ENCODE results near the gene SAFB. TPM values are rescaled to one million over a fixed set of nuclear protein-coding genes. Genes with fewer than 3 reads are reported as not detected.

Gene SAFB
- total RNA-seq, 1 donor, result 33.7 TPM

DNA sequence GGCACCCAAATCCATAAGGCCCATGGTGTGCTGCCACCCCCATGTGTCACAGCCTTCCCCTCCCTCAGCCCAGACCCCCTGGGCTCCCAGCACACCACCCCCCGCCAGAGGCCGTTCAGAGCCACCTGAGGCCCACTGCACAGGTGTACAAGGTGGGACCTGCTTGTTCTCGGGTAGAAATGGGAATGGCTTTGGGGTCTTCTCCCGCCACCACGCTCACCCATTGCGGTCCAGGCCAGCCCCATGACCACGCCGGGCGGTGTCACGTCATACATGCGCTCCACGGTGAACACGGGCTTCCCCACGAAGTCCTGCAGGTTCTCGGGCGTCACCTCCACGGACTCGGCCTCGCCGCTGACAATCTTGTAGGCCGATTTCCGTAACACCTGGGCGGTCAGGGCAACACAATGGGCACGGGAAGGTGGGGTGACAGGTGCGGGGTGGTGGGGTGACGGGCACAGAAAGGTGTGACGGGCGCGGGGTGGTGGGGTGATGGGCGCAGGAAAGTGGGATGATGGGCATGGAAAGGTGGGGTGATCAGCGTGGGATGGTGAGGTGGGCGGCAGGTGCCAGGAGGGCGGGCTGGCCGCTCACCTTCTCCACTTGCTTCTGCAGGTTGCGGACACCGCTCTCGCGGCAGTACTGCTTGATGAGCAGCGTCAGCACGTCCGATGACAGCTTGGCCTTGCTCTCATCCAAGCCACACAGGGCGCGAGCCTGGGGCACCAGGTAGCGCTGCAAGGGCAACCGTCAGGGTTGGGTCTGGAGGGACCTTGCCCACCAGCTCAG lies 71.5 kb downstream of the SAFB start:
- peak; percentile 60 for DNase-seq (ENCODE audit: insufficient read length, low spot score, missing footprints)
- no peak overlapping the region for H3K4me2 ChIP-seq (ENCODE audit: insufficient read depth, low read length)
- H3K36me3 ChIP-seq (ENCODE audit: insufficient read depth, low read length), result peaks cover 68% of the 10 kb centered on the region
- TF ChIP-seq, protein P1, sequence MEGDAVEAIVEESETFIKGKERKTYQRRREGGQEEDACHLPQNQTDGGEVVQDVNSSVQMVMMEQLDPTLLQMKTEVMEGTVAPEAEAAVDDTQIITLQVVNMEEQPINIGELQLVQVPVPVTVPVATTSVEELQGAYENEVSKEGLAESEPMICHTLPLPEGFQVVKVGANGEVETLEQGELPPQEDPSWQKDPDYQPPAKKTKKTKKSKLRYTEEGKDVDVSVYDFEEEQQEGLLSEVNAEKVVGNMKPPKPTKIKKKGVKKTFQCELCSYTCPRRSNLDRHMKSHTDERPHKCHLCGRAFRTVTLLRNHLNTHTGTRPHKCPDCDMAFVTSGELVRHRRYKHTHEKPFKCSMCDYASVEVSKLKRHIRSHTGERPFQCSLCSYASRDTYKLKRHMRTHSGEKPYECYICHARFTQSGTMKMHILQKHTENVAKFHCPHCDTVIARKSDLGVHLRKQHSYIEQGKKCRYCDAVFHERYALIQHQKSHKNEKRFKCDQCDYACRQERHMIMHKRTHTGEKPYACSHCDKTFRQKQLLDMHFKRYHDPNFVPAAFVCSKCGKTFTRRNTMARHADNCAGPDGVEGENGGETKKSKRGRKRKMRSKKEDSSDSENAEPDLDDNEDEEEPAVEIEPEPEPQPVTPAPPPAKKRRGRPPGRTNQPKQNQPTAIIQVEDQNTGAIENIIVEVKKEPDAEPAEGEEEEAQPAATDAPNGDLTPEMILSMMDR (IDR thresholded peaks at IDR 0.05; ENCODE audit: extremely low read depth, low read depth, low read length), result no peak
- H3K79me2 ChIP-seq (ENCODE audit: insufficient read depth, low read length), result peaks cover 73% of the 10 kb centered on the region
- H3K27me3 ChIP-seq (ENCODE audit: insufficient read depth, low read length), result no peaks in the 10 kb centered on the region
- H4K20me1 ChIP-seq (ENCODE audit: insufficient read depth, low read length), result peaks cover 72% of the 10 kb centered on the region
- no peaks in the 10 kb centered on the region for H3K9me3 ChIP-seq (ENCODE audit: low read depth, low read length)
- no peak overlapping the region for H3K4me3 ChIP-seq (ENCODE audit: insufficient read depth, low read length)
- peaks cover 9% of the 10 kb centered on the region for H3K4me1 ChIP-seq (ENCODE audit: insufficient read depth, low read length)
- H3K27ac ChIP-seq (ENCODE audit: low read depth, low read length), result no peak overlapping the region
- H2AFZ ChIP-seq (ENCODE audit: low read length), result no peak overlapping the region

GRCh38 chr19:5694956-5695648 lies 72.2 kb downstream of the SAFB start:
- Histone ChIP-seq H2AFZ (ENCODE audit: low read length) (no peak overlapping the region), H4K20me1 (ENCODE audit: insufficient read depth, low read length) (peaks cover 72% of the 10 kb centered on the region), H3K79me2 (ENCODE audit: insufficient read depth, low read length) (peaks cover 73% of the 10 kb centered on the region), H3K27ac (ENCODE audit: low read depth, low read length) (no peak overlapping the region), H3K4me2 (ENCODE audit: insufficient read depth, low read length) (no peak overlapping the region), H3K4me1 (ENCODE audit: insufficient read depth, low read length) (peaks cover 9% of the 10 kb centered on the region), H3K27me3 (ENCODE audit: insufficient read depth, low read length) (no peaks in the 10 kb centered on the region), H3K36me3 (ENCODE audit: insufficient read depth, low read length) (peaks cover 75% of the 10 kb centered on the region), H3K9me3 (ENCODE audit: low read depth, low read length) (no peaks in the 10 kb centered on the region), H3K4me3 (ENCODE audit: insufficient read depth, low read length) (no peak overlapping the region)
- TF ChIP-seq, protein P1 (IDR thresholded peaks at IDR 0.05; ENCODE audit: extremely low read depth, low read depth, low read length), result no peak
- peak; percentile 73 for DNase-seq (ENCODE audit: insufficient read length, low spot score, missing footprints)

DNA sequence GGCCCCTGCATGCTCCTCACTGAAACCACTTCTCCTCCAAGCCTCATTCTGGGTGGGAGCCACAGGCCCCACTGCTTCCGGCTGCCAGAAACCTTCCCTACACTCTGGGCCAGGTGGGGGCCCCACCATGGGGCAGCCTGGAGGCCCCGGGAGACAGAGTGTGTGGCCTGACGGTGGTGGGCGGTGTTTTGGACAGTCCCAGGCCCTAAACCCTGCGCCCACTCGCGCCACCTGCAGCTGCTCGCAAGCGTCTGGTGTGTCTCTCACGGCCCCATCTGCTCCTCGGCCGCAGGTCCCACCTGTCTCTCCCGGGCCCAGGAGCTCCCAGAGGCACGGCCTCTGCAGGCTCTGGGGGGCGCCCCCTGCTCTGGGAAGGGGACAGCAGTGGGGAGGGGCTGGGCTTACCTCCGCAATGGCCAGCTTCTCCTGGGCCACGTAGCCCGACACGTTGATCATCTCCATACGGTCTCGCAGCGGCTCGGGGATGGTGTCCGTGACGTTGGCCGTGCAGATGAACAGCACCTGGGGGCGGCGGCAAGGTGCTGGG lies 72.8 kb downstream of the SAFB start:
- peaks cover 80% of the 10 kb centered on the region for H3K36me3 ChIP-seq (ENCODE audit: insufficient read depth, low read length)
- peaks cover 72% of the 10 kb centered on the region for H3K79me2 ChIP-seq (ENCODE audit: insufficient read depth, low read length)

More for the DNA sequence above, 72.8 kb downstream of the SAFB start:
- Histone ChIP-seq H3K4me2 (ENCODE audit: insufficient read depth, low read length) (no peak overlapping the region), H3K27me3 (ENCODE audit: insufficient read depth, low read length) (no peaks in the 10 kb centered on the region), H4K20me1 (ENCODE audit: insufficient read depth, low read length) (peaks cover 66% of the 10 kb centered on the region), H3K27ac (ENCODE audit: low read depth, low read length) (no peak overlapping the region), H3K4me1 (ENCODE audit: insufficient read depth, low read length) (peaks cover 9% of the 10 kb centered on the region), H2AFZ (ENCODE audit: low read length) (no peak overlapping the region), H3K4me3 (ENCODE audit: insufficient read depth, low read length) (no peak overlapping the region), H3K9me3 (ENCODE audit: low read depth, low read length) (no peaks in the 10 kb centered on the region)
- TF ChIP-seq, protein P1 (IDR thresholded peaks at IDR 0.05; ENCODE audit: extremely low read depth, low read depth, low read length), result no peak
- DNase-seq (ENCODE audit: insufficient read length, low spot score, missing footprints), result peak; percentile 75

Data from osteoblast (primary cell).